Stimulated activated CD4-positive, alpha-beta T cell treated with anti-CD3 and anti-CD28 coated beads, Interleukin-2, amount 100 ng/mL, for 4 hours (primary cell): ENCODE data around the gene SEMA4D.

Experiments used
- DNase-seq: peaks from one replicate; pipeline ENCODE4 v3.0.0-alpha.2; 2020; ENCODE audit warnings: low read depth

Gene SEMA4D

GRCh38 chr9:89500008-89500407 is 2.1 kb upstream of the SEMA4D start:
- DNase-seq: no peak

- DNase-seq: no peak
Observed at GRCh38 chr9:89498852-89499480, 1.1 kb upstream of the SEMA4D start.

GRCh38 chr9:89497257-89497963 is 503 bp downstream of the SEMA4D start:
- DNase-seq: no peak

- no peak for DNase-seq
Observed at GRCh38 chr9:89496645-89497256, 1.2 kb downstream of the SEMA4D start.

- DNase-seq: no peak
Observed at GRCh38 chr9:89495824-89496560, 1.9 kb downstream of the SEMA4D start.

GRCh38 chr9:89494199-89494598 is 3.7 kb downstream of the SEMA4D start:
- DNase-seq: no peak

GRCh38 chr9:89493671-89494070 is 4.2 kb downstream of the SEMA4D start:
- DNase-seq: no peak

- DNase-seq: no peak
Observed at GRCh38 chr9:89493181-89493580, 4.7 kb downstream of the SEMA4D start.

GRCh38 chr9:89492586-89492985 is 5.3 kb downstream of the SEMA4D start:
- no peak for DNase-seq

GRCh38 chr9:89491694-89492093 is 6.2 kb downstream of the SEMA4D start:
- DNase-seq: no peak

GRCh38 chr9:89489548-89490530 is 8.1 kb downstream of the SEMA4D start:
- no peak for DNase-seq

GRCh38 chr9:89488936-89489335 is 9.0 kb downstream of the SEMA4D start:
- no peak for DNase-seq

GRCh38 chr9:89488131-89488530 is 9.8 kb downstream of the SEMA4D start:
- DNase-seq: no peak

- no peak for DNase-seq
Observed at GRCh38 chr9:89486681-89487080, 11.2 kb downstream of the SEMA4D start.

GRCh38 chr9:89484475-89485404 is 13.2 kb downstream of the SEMA4D start:
- no peak for DNase-seq

- DNase-seq: no peak
Observed at GRCh38 chr9:89483592-89484474, 14.1 kb downstream of the SEMA4D start.

- DNase-seq: no peak
Observed at GRCh38 chr9:89482901-89483361, 15.0 kb downstream of the SEMA4D start.

- no peak for DNase-seq
Observed at GRCh38 chr9:89482056-89482851, 15.7 kb downstream of the SEMA4D start.
